Fibroblast of skin of scalp (primary cell): ENCODE data around the gene EPSTI1. TPM values are rescaled to one million over a fixed set of nuclear protein-coding genes. Genes with fewer than 3 reads are reported as not detected.
A peak's percentile ranks its signal among the peaks of the same experiment; 100 is the strongest.
"Not testable (repeated sequence)": the region's sequence is repeated elsewhere in the genome, so short reads cannot be mapped to it uniquely, and the experiment has no call there.

Experiments
- DNase-seq: peaks from one replicate; pipeline ENCODE4 v3.0.0-alpha.2; 2013
- polyA plus RNA-seq, 2 experiments: library from polyadenylated mRNA; unstranded; fragments of 120-200 nt; gene quantifications; one replicate each; pipeline ENCODE4 v1.2.1, GENCODE V29; 2013; ENCODE audit not compliant: insufficient read length in 2 of 2

Gene EPSTI1, protein sequence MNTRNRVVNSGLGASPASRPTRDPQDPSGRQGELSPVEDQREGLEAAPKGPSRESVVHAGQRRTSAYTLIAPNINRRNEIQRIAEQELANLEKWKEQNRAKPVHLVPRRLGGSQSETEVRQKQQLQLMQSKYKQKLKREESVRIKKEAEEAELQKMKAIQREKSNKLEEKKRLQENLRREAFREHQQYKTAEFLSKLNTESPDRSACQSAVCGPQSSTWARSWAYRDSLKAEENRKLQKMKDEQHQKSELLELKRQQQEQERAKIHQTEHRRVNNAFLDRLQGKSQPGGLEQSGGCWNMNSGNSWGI
- polyA plus RNA-seq (2013, experiment 1 of 2; ENCODE audit: insufficient read length), result 25.7 TPM
- polyA plus RNA-seq (2013, experiment 2 of 2; ENCODE audit: insufficient read length), result 28.8 TPM

DNA sequence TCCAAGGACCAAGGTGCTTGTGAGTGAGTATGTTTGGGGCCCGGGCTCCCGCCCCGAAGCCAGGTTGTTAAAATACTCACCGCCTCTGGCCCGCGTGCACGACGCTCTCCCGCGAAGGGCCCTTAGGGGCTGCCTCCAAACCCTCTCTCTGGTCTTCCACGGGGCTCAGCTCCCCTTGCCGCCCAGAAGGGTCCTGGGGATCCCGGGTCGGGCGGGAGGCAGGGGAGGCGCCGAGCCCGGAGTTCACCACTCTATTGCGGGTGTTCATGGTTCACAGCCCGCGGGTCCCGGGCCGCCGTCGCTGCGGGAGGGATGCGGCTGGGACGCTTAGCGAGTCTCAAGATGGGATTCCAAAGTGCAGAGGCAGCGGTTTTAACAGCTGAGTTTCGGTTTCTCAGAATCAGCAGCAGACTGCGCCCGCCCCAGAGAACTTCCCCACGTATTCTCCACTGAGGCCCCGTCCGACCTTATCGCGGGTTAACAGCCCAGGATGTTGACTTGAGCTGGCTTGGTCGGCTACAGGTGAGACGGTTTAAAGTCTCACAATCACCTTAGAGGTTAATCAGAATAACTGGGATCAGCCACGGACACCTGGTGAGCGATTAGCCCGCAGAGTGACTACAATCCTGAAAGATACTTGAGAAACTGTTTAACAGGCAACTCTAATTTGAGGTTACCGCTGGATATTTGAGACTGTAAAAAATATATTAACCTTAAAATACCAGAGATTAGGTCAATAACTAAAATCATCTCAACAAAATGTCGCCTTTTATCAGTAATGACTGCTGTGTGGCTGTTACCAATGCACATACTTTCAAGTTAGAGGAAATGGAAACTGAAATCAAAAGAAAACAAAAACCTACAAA lies at the start of gene EPSTI1:
TSS of gene EPSTI1 (minus strand) at position 344 of the 866 bp plus-strand sequence. CDS start at position 268, 76 bp downstream.
- peak; percentile 78 for DNase-seq

- DNase-seq, result no peak
Measured at GRCh38 chr13:43041369-43041921, 49.4 kb upstream of the EPSTI1 start.

DNA sequence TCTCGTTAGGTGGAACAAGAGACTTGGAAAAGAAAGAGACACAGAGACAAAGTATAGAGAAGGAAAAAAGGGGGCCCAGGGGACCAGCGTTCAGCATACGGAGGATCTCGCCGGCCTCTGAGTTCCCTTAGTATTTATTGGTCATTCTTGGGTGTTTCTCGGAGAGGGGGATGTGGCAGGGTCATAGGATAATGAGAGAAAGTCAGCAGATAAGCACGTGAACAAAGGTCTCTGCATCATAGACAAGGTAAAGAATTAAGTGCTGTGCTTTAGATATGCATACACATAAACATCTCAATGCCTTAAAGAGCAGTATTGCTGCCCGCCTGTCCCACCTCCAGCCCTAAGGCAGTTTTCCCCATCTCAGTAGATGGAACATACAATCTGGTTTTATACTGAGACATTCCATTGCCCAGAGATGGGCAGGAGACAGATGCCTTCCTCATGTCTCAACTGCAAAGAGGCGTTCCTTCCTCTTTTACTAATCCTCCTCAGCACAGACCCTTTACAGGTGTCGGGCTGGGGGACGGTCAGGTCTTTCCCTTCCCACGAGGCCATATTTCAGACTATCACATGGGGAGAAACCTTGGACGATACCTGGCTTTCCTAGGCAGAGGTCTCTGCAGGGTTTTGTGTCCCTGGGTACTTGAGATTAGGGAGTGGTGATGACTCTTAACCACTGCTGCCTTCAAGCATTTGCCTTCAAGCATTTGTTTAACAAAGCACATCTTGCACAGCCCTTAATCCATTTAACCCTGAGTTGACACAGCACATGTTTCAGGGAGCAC lies 48.7 kb upstream of the EPSTI1 start:
- DNase-seq, result not testable (repeated sequence)

DNA sequence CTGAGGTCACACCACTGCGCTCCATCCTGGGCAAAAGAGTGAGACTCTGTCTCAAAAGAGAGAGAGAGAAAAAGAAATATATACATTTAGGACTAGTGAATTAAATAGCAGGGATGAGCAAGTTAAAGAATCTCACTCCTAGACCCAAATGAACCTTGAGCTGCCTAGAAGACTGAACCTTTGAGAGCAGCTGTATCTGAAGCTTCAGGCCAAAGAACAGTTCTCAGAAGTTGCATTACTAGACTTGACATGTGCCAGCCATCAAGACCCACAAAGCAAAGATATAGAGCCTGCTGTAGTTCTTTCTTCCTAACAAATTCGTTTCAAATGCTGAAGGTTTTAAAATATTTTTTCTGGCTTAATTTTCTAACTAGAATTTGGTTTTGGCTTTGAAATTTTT lies 47.9 kb upstream of the EPSTI1 start:
- no peak for DNase-seq

GRCh38 chr13:43036351-43037250 lies 44.6 kb upstream of the EPSTI1 start:
- no peak for DNase-seq

DNA sequence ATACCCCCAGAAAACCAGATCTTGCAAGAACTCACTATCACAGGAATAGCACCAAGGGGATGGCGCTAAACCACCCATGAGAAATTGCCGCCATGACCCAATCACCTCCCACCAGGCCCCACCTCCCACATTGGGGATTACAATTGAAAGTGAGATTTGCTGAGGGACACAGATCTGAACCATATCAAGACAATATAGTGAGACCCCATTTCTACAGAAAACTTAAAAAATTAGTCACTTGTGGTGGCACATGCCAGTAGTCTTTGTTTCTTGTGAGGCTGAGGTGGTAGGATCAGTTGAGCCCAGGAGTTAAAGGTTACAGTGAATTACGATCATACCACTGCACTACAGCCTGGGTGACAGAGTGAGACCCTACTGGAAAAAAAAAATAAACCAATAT lies 41.0 kb upstream of the EPSTI1 start:
- DNase-seq, result no peak

DNA sequence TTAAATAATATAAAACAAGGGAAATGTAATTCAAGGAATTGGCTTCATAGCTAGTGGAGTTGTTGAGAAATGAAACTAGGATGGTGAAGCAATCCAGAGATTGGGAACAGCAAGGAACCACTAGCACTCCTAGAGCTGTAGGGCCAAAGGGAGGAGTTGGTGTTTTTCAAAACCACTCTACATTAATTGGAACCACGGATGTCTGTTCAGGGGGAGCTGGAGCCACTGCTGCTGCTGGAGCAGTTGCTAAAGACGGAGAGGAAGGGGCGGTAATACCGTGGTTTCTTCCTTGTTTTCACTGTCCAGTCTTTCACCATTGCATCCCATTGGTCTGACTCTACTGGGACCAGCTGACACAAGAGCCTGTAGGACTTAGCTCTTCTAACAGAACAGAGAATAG lies 39.8 kb upstream of the EPSTI1 start:
- DNase-seq, result no peak

- peak; percentile 60 for DNase-seq
Measured at GRCh38 chr13:43030548-43030947, 38.5 kb upstream of the EPSTI1 start.

DNA sequence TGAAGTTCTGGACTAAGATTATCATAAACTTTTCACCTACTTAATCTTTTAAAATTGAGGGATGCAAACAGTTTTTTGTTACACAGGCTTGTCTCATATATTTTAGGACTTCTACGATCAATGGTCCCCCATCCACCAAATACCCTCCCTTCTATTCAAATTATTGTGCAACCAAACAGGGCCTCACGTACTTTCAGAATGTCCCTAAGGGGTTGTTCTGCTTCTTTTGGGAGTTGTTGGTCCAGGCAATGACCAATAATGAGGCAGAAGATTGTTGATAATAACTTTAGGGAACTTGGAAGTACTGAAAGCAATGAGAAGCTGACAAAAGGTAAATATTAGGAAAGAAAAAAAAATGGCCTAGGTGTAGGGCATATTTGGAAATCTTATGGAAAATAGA lies 34.2 kb upstream of the EPSTI1 start:
- no peak for DNase-seq

DNA sequence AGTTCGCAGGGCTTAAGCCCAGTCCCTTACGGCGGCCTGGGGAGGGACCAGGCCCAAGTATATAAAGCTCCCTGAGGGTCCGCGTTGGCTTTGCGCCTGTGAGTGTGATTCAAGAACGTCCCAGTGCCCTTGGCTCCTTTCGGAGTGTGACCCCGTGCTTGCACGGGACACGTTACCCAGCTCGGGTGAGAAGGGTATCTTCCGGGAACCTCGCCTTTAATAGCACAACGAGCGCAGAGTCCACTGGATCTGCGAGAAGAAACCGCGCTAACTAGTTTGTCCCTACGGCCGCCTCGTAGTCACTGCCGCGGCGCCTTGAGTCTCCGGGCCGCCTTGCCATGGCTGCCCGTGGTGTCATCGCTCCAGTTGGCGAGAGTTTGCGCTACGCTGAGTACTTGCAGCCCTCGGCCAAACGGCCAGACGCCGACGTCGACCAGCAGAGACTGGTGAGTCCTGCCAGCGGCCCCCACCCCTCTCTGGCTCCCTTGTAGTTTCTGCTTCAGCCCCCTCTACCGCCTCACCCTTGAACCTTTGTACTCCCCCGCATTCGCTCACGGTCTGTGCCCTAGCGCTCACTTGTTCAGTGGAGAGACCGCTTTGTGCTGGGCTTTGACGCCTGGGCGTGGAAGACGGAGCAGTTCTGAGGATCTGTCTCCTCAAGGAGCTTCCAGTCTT lies 31.4 kb upstream of the EPSTI1 start, which contains the start of gene DNAJC15:
TSS of gene DNAJC15 (plus strand) at position 298 of the 675 bp plus-strand sequence. CDS start at position 339, 41 bp downstream.
- peak; percentile 89 for DNase-seq

DNA sequence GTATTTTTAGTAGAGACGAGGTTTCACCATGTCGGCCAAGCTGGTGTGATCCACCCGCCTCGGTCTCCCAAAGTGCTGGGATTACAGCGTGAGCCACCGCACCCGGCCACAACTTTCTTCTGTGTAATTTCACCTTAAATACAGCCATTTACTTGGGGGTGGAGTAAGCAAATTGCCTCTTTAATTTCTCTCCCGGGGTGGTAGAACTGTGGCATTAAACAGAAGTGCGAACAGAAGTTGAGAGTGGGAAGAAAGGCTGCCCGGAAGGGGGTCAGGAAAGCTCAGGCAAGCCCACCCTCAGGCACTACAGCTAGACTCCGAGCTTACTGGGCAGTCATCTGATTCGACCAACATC lies 30.9 kb upstream of the EPSTI1 start:
- DNase-seq, result no peak

GRCh38 chr13:43021926-43022670 lies 30.1 kb upstream of the EPSTI1 start:
- peak; percentile 92 for DNase-seq

- no peak for DNase-seq
Measured at GRCh38 chr13:43020794-43021193, 28.8 kb upstream of the EPSTI1 start.

DNA sequence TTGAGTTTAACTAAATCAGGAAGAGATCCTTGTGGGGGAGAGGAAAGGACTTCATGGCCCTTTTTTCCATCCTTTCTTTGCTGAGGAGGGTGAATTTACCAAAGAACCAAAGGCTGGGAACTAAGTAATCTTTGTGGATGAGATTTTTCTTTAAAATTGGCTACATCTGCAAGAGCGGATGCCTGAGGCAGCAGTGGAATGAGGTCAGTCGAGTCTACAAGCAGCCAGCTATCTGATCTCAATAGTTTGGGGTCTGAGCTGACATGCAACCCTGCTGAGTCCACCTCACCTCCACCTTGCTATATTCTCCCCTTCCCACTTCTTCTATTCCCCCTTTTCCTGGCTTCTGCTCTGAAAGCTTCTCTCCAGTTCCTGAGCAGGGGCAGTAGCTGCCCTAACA lies 27.8 kb upstream of the EPSTI1 start:
- peak; percentile 36 for DNase-seq

- DNase-seq, result no peak
Measured at GRCh38 chr13:43016226-43016625, 24.2 kb upstream of the EPSTI1 start.

DNA sequence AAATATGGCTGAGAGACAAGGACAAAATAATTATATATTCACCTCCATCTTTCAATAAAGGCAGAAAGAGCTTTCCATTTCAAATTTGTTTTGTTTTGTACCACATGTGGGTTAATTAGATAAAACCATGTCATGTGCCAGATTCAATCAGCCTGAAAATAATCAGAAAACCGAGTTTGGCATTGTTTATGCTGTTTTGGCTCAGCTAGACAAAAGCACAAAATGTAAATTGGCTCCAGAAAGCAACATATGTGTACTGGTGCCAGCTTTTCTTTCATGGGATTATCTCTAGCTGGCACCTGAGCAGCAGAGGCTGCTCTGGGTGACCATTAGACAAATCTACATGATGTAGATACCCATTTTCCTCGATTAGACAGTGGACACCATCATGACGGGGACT lies 22.1 kb upstream of the EPSTI1 start:
- no peak for DNase-seq

DNA sequence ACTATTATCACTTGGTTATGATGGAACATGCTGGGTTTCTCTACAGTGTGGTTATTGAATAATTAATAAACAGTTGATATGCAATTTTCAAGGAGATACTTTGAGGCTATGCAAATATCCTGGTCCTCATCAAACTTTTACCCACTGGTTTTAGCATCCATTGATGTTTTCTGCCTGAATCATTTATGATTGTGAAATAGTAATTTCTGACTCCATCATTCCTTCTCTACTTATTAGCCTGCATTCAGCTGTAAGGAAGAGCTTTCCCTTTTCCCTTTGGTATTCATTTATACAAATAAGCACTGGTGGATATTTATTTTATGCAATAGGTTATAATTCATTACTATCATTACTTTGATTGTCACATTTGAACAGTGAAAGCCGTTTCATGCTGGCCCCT lies 17.5 kb upstream of the EPSTI1 start:
- DNase-seq, result peak; percentile 65

DNA sequence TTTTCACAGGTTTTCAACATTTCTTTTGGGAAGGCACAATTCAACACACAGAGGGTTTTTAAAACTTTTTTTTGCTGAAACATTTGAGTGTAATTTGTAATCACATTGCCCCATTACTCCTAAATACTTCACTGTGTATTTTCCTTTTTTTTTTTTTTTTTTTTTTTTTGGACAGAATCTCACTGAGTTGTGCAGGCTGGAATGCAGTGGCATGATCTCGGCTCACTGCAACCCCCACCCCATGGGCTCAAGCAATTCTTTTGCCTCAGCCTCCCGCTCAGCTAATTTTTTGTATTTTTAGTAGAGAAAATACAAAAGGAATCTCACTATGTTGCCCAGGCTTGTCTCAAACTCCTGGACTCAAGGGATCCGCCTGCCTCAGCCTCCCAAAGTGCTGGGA lies 16.6 kb upstream of the EPSTI1 start:
- DNase-seq, result peak; percentile 78

- peak; percentile 84 for DNase-seq
Measured at GRCh38 chr13:43006893-43007631, 15.0 kb upstream of the EPSTI1 start.
